CD4-positive, alpha-beta T cell treated with Interleukin-2 at 100 ng/mL for 4 hours (primary cell): Measurements from ENCODE around the gene WNT4.

Experiments
- DNase-seq: peaks from one replicate; pipeline ENCODE4 v3.0.0-alpha.2; 2020; ENCODE audit warnings: low spot score

The WNT4 gene

GRCh38 chr1:22074803-22075202 lies 68.1 kb downstream of the WNT4 start:
- no peak for DNase-seq

DNA sequence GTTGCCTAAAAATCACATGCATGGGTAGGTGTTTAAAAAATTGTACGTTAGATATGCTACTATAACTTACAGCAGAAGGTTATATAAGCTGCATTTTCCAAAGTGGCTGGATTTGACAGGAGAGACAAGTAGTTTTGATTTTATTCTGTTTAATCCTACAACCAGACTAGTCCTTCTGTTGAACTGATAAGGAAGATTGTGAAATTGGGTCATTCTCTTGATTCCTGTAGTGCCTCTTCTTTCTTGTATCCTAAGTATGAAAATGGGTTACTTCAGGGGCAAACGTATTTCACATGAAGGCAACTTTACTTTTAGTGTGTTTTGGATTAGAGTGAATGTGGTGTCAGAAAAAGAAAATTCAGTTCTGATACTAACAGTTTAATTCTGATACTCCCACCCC lies 71.4 kb downstream of the WNT4 start:
- no peak for DNase-seq
